Activated CD4-positive, alpha-beta memory T cell treated with anti-CD3 and anti-CD28 coated beads, Interleukin-2, amount 10 ng/mL, durations not matched to agents 7 days and 5 days (primary cell): Measurements from ENCODE around the gene VAV3. TPM values are rescaled to one million over a fixed set of nuclear protein-coding genes. Genes with fewer than 3 reads are reported as not detected.
"Not testable (repeated sequence)": the region's sequence is repeated elsewhere in the genome, so short reads cannot be mapped to it uniquely, and the experiment has no call there.

ENCODE experiments used
- CTCF ChIA-PET: fragments of 350-600 bp; sonication (Branson Sonifier 250); formaldehyde crosslinking; loops from one replicate; lab custom pipeline; 2021; ENCODE audit warnings: antibody characterized with exemption, inconsistent platforms; lab: Charles Lee
- POLR2A ChIA-PET: fragments of 350-600 bp; sonication (Branson Sonifier 250); formaldehyde crosslinking; loops from one replicate; lab custom pipeline; 2021; ENCODE audit warnings: antibody characterized with exemption; lab: Charles Lee
- DNase-seq: peaks from one replicate; pipeline ENCODE4 v3.0.0-alpha.2; 2020
- H3K27ac Mint-ChIP-seq: one replicate; pipeline ENCODE4 v1.8.0; 2021; ENCODE audit warnings: mild to moderate bottlenecking, mixed read lengths
- H3K27me3 Mint-ChIP-seq: one replicate; pipeline ENCODE4 v1.8.0; 2021; ENCODE audit warnings: mixed read lengths
- H3K36me3 Mint-ChIP-seq: one replicate; pipeline ENCODE4 v1.8.0; 2021; ENCODE audit warnings: low read depth, mixed read lengths
- H3K4me1 Mint-ChIP-seq: one replicate; pipeline ENCODE4 v1.8.0; 2021; ENCODE audit warnings: mixed read lengths
- H3K4me3 Mint-ChIP-seq: one replicate; pipeline ENCODE4 v1.8.0; 2021; ENCODE audit warnings: mild to moderate bottlenecking, mixed read lengths
- H3K9me3 Mint-ChIP-seq: one replicate; pipeline ENCODE4 v1.8.0; 2021; ENCODE audit warnings: mixed read lengths
- total RNA-seq, 2 experiments: library from RNA; stranded (reverse); gene quantifications; one replicate each; pipeline ENCODE4 v1.2.3, GENCODE V29; 2021

VAV3 gene
- 1 to 10 TPM; 2.0 to 2.3 TPM for total RNA-seq

GRCh38 chr1:107965110-107965991, at the start of gene VAV3:
TSS of gene VAV3 (minus strand) at chr1:107965180. CDS start at chr1:107964869, 311 bp downstream.
- peak within 1 kb of the TSS; percentile 74 for H3K27ac Mint-ChIP-seq
- POLR2A ChIA-PET, result interaction anchor here (1.1 to 1.5 kb wide), 3 partner anchors 160 to 179 kb away, joined by 3 to 4 read pairs (median 4); no protein-coding TSS in a partner anchor
- no peaks in the 10 kb centered on the region for H3K9me3 Mint-ChIP-seq
- CTCF ChIA-PET, result interaction anchor here (0.7 to 1.1 kb wide), 4 partner anchors 11 to 183 kb away, joined by 3 read pairs; no protein-coding TSS in a partner anchor
- H3K27me3 Mint-ChIP-seq, result peaks cover 27% of the 10 kb centered on the region
- H3K36me3 Mint-ChIP-seq, result no peaks in the 10 kb centered on the region
- peak; percentile 52 for DNase-seq
- H3K4me1 Mint-ChIP-seq, result peaks cover 33% of the 10 kb centered on the region
- H3K4me3 Mint-ChIP-seq, result peak within 1 kb of the TSS; percentile 86

- no peak for DNase-seq
- H3K36me3 Mint-ChIP-seq, result no peaks in the 10 kb centered on the region
- ChIA-PET POLR2A (no interaction called here), CTCF (no interaction called here)
- H3K4me1 Mint-ChIP-seq, result no peaks in the 10 kb centered on the region
- H3K27me3 Mint-ChIP-seq, result no peaks in the 10 kb centered on the region
- H3K4me3 Mint-ChIP-seq, result no peak overlapping the region
- no peaks in the 10 kb centered on the region for H3K9me3 Mint-ChIP-seq
- no peak overlapping the region for H3K27ac Mint-ChIP-seq
Observed at GRCh38 chr1:108012553-108012952, 47.6 kb upstream of the VAV3 start.

GRCh38 chr1:108011295-108011694, 46.3 kb upstream of the VAV3 start:
- no peaks in the 10 kb centered on the region for H3K4me1 Mint-ChIP-seq
- no peaks in the 10 kb centered on the region for H3K36me3 Mint-ChIP-seq
- H3K9me3 Mint-ChIP-seq, result no peaks in the 10 kb centered on the region
- H3K4me3 Mint-ChIP-seq, result no peak overlapping the region
- no peak for DNase-seq
- ChIA-PET POLR2A (no interaction called here), CTCF (no interaction called here)
- no peak overlapping the region for H3K27ac Mint-ChIP-seq
- no peaks in the 10 kb centered on the region for H3K27me3 Mint-ChIP-seq

GRCh38 chr1:108010581-108010980, 45.6 kb upstream of the VAV3 start:
- DNase-seq, result no peak
- no peaks in the 10 kb centered on the region for H3K36me3 Mint-ChIP-seq
- H3K27ac Mint-ChIP-seq, result no peak overlapping the region
- POLR2A ChIA-PET, result no interaction called here
- H3K4me1 Mint-ChIP-seq, result no peaks in the 10 kb centered on the region
- H3K9me3 Mint-ChIP-seq, result no peaks in the 10 kb centered on the region
- CTCF ChIA-PET, result interaction anchor here (1.0 kb wide), 1 partner anchor 115 kb away, joined by 3 read pairs; no protein-coding TSS in a partner anchor
- no peak overlapping the region for H3K4me3 Mint-ChIP-seq
- H3K27me3 Mint-ChIP-seq, result no peaks in the 10 kb centered on the region

DNA sequence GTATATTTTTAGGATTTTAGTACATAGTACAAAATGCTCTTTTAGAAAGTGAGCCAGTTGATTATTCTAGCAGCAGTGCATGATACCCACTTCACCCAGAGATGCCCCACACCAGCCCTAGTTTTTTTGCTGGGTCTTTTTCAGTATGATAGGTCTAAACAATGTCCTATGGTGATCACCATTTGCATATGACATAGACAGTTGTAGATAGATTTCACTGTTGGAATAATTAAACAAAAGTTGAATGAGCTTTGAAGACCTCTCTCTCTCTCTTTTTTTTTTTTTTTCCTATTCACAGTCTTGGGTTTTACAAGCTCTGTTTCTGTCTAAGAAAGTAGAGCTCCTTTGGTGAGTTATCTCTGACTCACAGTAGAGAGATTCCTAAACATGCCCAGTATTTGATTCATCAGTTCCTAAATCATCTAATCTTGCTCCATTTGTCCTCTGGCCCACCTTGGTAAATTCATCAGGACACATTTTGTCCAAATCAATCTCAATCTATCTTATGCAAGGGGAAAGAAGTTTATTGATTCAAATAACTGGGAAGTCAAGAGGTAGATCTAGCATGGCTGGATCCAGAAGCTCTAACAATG, 44.7 kb upstream of the VAV3 start:
- no peaks in the 10 kb centered on the region for H3K9me3 Mint-ChIP-seq
- H3K36me3 Mint-ChIP-seq, result no peaks in the 10 kb centered on the region
- POLR2A ChIA-PET, result no interaction called here
- no peak for DNase-seq
- H3K27me3 Mint-ChIP-seq, result no peaks in the 10 kb centered on the region
- CTCF ChIA-PET, result interaction anchor here (1.0 kb wide), 1 partner anchor 116 kb away, joined by 3 read pairs; no protein-coding TSS in a partner anchor
- no peaks in the 10 kb centered on the region for H3K4me1 Mint-ChIP-seq
- H3K4me3 Mint-ChIP-seq, result no peak overlapping the region
- H3K27ac Mint-ChIP-seq, result no peak overlapping the region

DNA sequence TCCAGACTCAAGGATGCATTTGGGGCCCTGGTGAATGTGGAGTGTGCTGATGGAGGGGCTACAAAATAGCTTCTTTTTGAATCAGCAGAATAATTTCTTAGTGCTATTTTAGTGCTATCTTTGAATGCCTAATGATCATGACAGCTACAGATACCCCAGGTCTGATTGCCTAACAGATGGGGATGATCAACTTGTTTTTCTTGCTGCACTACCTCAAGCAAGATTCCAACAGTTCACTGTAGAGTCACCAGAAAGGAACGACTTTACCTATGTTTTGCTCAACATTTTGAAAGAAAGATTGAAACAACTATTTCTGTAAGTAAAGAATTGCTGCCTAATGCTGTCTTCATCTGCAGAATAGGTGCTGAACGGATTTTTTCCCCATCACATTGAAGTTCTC, 42.6 kb upstream of the VAV3 start:
- POLR2A ChIA-PET, result no interaction called here
- Mint-ChIP-seq H3K4me1 (no peaks in the 10 kb centered on the region), H3K27ac (no peak overlapping the region), H3K27me3 (no peaks in the 10 kb centered on the region), H3K36me3 (no peaks in the 10 kb centered on the region), H3K9me3 (no peaks in the 10 kb centered on the region), H3K4me3 (no peak overlapping the region)
- no peak for DNase-seq
- CTCF ChIA-PET, result no interaction called here

- DNase-seq, result no peak
- Mint-ChIP-seq H3K4me1 (no peaks in the 10 kb centered on the region), H3K27me3 (no peaks in the 10 kb centered on the region), H3K9me3 (no peaks in the 10 kb centered on the region), H3K27ac (no peak overlapping the region), H3K4me3 (no peak overlapping the region), H3K36me3 (no peaks in the 10 kb centered on the region)
- POLR2A ChIA-PET, result no interaction called here
- CTCF ChIA-PET, result no interaction called here
Observed at GRCh38 chr1:108007070-108007469, 42.1 kb upstream of the VAV3 start.

DNA sequence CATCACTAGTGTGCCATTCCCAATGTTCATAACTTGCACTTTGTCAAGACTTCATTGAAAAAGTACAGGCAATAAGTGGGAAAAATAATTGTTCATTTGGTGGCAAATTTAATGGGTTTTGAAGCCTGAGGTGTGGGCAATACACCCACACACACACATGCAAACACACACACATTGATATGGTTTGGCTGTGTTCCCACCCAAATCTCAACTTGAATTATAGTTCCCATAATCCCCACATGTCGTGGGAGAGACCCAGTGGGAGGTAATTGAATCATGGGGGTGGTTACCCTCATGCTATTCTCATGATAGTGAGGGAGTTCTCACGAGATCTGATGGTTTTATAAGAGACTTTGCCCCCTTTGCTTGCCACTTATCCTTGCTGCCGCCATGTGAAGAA, 39.9 kb upstream of the VAV3 start:
- CTCF ChIA-PET, H3K27me3 Mint-ChIP-seq, H3K9me3 Mint-ChIP-seq, H3K4me1 Mint-ChIP-seq, POLR2A ChIA-PET, H3K4me3 Mint-ChIP-seq, H3K27ac Mint-ChIP-seq, H3K36me3 Mint-ChIP-seq, DNase-seq: not testable (repeated sequence)

DNA sequence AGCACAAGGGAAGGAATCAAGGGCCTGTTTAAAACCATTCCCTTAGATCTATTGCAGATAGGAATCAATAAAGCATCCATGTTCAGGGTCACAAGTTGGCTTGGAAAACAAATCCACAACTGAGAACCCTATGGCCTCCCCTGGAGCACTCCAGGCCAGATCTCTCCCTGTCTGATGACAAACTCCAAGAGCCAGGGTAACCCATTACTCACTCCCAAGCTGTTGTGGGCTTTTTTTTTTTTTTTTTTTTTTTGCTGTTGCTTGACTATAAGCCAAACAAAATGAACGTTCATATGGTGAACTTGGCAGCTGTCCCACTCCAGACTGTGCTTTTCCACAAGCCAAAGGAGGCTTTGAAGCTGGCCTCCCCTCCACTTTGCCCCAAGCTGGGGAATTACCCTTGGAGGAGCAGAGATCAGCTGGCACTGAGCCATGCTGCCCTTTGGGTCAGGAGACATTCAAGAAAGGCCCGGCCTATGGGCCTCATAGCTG, 35.7 kb upstream of the VAV3 start:
- ChIA-PET CTCF (interaction anchor here (0.6 kb wide), 1 partner anchor 858 kb away, joined by 3 read pairs; no protein-coding TSS in a partner anchor), POLR2A (no interaction called here)
- Mint-ChIP-seq H3K27ac (no peak overlapping the region), H3K27me3 (no peaks in the 10 kb centered on the region), H3K4me3 (no peak overlapping the region), H3K9me3 (no peaks in the 10 kb centered on the region), H3K4me1 (no peaks in the 10 kb centered on the region), H3K36me3 (no peaks in the 10 kb centered on the region)
- DNase-seq, result no peak

DNA sequence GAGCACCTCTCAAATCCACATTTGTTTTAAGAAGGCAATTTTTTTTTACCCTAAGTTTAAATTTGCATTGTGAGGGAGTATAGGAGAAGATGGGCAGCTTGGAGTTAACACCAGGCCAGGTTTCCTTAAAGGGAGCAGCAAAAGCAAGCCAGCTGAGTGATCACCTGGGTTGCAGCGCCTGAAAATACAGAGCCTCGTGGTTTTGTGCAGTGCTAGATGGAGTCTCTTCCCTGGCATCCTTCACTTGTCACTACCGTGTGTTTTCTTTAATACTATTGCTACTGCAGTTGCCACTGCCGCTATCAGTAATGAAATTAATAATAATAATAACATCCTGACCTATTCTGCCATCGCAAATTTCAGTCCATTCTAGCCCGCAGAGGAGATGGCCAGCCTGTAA, 35.2 kb upstream of the VAV3 start:
- no peak overlapping the region for H3K4me3 Mint-ChIP-seq
- H3K27me3 Mint-ChIP-seq, result no peaks in the 10 kb centered on the region
- H3K36me3 Mint-ChIP-seq, result no peaks in the 10 kb centered on the region
- CTCF ChIA-PET, result interaction anchor here (0.6 kb wide), 1 partner anchor 858 kb away, joined by 3 read pairs; no protein-coding TSS in a partner anchor
- no peak for DNase-seq
- POLR2A ChIA-PET, result no interaction called here
- no peaks in the 10 kb centered on the region for H3K9me3 Mint-ChIP-seq
- no peak overlapping the region for H3K27ac Mint-ChIP-seq
- no peaks in the 10 kb centered on the region for H3K4me1 Mint-ChIP-seq

DNA sequence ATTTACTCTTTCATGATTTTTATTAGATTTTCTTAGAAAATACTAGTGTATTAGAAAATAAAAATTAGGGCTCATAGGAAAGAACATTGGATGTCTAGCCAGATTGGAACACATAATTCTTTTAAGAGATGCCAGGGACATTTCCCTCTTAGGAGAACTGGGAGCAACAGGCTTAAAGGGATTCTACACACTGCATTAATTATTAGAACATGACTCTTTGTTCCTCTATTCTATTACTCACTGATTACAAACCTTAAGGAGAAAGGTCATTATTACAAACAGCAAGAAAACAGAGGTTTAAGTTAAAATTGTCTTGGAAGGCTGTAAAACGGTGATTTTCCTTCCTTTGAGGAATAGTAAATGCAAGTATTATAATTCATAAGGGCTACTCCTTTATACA, 32.9 kb upstream of the VAV3 start:
- ChIA-PET CTCF (no interaction called here), POLR2A (no interaction called here)
- no peaks in the 10 kb centered on the region for H3K9me3 Mint-ChIP-seq

DNA sequence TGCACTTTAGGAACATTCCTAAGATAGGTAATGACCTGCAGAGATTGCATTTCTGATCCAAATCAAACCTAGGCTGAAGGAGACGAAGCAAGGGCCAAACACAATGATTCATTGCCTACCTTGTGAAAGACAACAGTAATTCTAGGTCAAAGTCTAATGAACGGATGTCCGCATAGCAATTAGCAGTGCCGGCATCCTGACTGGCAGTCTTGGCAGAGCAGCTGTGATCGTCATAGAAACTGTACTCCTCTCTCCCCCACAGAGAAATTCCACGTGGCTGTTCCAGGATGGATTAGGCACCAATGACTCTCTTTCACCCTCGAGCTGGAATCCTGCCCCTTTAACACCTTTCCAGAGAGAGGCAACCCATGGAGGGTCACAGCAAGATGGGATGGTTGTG, 28.9 kb upstream of the VAV3 start:
- Mint-ChIP-seq H3K9me3 (no peaks in the 10 kb centered on the region), H3K4me1 (no peaks in the 10 kb centered on the region), H3K36me3 (no peaks in the 10 kb centered on the region), H3K4me3 (no peak overlapping the region), H3K27me3 (no peaks in the 10 kb centered on the region), H3K27ac (no peak overlapping the region)
- ChIA-PET CTCF (no interaction called here), POLR2A (no interaction called here)
- no peak for DNase-seq

More for the DNA sequence above, 32.9 kb upstream of the VAV3 start:
- no peak for DNase-seq
- Mint-ChIP-seq H3K4me1 (no peaks in the 10 kb centered on the region), H3K27me3 (no peaks in the 10 kb centered on the region), H3K4me3 (no peak overlapping the region), H3K36me3 (no peaks in the 10 kb centered on the region), H3K27ac (no peak overlapping the region)

DNA sequence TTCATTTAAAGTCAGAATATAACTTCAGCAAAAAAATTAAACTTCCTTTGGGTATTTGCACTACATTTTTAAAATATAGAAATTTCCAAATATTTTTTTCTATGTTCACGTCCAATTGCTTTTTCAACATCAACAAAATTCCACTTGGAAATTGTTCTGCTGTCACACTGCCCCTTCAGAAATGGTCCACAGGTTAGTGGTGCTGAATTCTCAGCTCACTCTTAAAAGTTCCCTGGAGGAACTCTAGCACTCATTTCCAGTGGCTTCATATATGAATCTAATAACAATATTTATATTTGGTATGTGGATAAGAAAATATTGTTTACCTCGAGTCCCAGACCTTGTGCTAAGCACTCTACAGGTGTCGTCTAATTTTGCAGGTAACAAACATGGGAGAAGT, 27.4 kb upstream of the VAV3 start:
- ChIA-PET CTCF (interaction anchor here (0.6 kb wide), 1 partner anchor 207 kb away, joined by 3 read pairs; no protein-coding TSS in a partner anchor), POLR2A (no interaction called here)
- H3K4me3 Mint-ChIP-seq, result no peak overlapping the region
- DNase-seq, result no peak
- H3K27me3 Mint-ChIP-seq, result no peaks in the 10 kb centered on the region
- H3K9me3 Mint-ChIP-seq, result no peaks in the 10 kb centered on the region
- no peaks in the 10 kb centered on the region for H3K4me1 Mint-ChIP-seq
- H3K36me3 Mint-ChIP-seq, result no peaks in the 10 kb centered on the region
- H3K27ac Mint-ChIP-seq, result no peak overlapping the region
